H1 (cell line): ENCODE measurements around the gene PLCXD1. TPM values are rescaled to one million over a fixed set of nuclear protein-coding genes. Genes with fewer than 3 reads are reported as not detected.

Source experiments
- CTCF ChIA-PET: fragments of 300-600 bp; sonication (Branson Sonifier 250); formaldehyde crosslinking; loops from one replicate; lab custom pipeline; 2021; ENCODE audit not compliant: partially characterized antibody; lab: Charles Lee
- POLR2A ChIA-PET: fragments of 300-600 bp; sonication (Branson Sonifier 250); formaldehyde crosslinking; loops from one replicate; lab custom pipeline; 2021; ENCODE audit warnings: inconsistent platforms; ENCODE audit not compliant: partially characterized antibody; lab: Charles Lee
- DNase-seq, 2 experiments: peaks; one replicate each; pipeline versions ENCODE4 v3.0.0 to v3.0.0-alpha.2; 2010 to 2022; ENCODE audit warnings: low spot score in 2 of 2, low read depth in 1 of 2, mixed read lengths in 1 of 2
- FAIRE-seq: peaks from 2 replicates; lab custom pipeline; 2011; peaks lifted over from hg19 to GRCh38; lab: Jason Lieb, UNC
- H2AFZ ChIP-seq: 2 replicates; pipeline ENCODE4 v1.8.1; 2012; ENCODE audit warnings: low read length, inconsistent platforms
- H2AK5ac ChIP-seq: 2 replicates; pipeline ENCODE4 v1.6.1; 2013; ENCODE audit warnings: low read depth, low read length
- H2BK120ac ChIP-seq: replicated peaks from 2 replicates; pipeline ENCODE3; 2013; ENCODE audit warnings: low read depth, low read length, inconsistent platforms
- H2BK12ac ChIP-seq: 2 replicates; pipeline ENCODE4 v1.6.1; 2013; ENCODE audit warnings: low read depth, low read length
- H2BK15ac ChIP-seq: 2 replicates; pipeline ENCODE4 v1.6.1; 2013; ENCODE audit warnings: low read length
- H2BK20ac ChIP-seq: 2 replicates; pipeline ENCODE4 v1.6.1; 2013; ENCODE audit warnings: low read length
- H2BK5ac ChIP-seq: 2 replicates; pipeline ENCODE4 v1.6.1; 2013; ENCODE audit warnings: low read depth, low read length
- H3K14ac ChIP-seq: 2 replicates; pipeline ENCODE4 v1.6.1; 2013; ENCODE audit warnings: inconsistent platforms; ENCODE audit not compliant: insufficient read length
- H3K18ac ChIP-seq: 2 replicates; pipeline ENCODE4 v1.6.1; 2013; ENCODE audit warnings: low read length; ENCODE audit errors: extremely low read depth
- H3K23ac ChIP-seq: 2 replicates; pipeline ENCODE4 v1.6.1; 2013; ENCODE audit warnings: inconsistent platforms; ENCODE audit not compliant: insufficient read length
- H3K23me2 ChIP-seq: 2 replicates; pipeline ENCODE4 v1.6.1; 2013; ENCODE audit warnings: low read depth, low read length
- H3K27ac ChIP-seq: 2 replicates; pipeline ENCODE4 v1.6.1; 2011; ENCODE audit warnings: low read depth, low read length, inconsistent platforms
- H3K27me3 ChIP-seq, 4 experiments: replicated peaks in 1 of 4; 1 replicate in 1 of 4; 2 replicates in 3 of 4; pipeline versions ENCODE4 v1.6.1 to v1.8.1; 2011 to 2013; ENCODE audit warnings: low read length in 3 of 4, mild to moderate bottlenecking in 3 of 4, inconsistent platforms in 2 of 4, mixed read lengths in 2 of 4, moderate library complexity in 1 of 4; ENCODE audit not compliant: control insufficient read depth in 3 of 4, insufficient read depth in 3 of 4; ENCODE audit errors: extremely low read depth in 1 of 4
- H3K36me3 ChIP-seq, 4 experiments: 2 replicates each; pipeline versions ENCODE4 v1.6.1 to v1.8.1; 2011 to 2013; ENCODE audit warnings: mild to moderate bottlenecking in 4 of 4, low read length in 3 of 4, moderate library complexity in 2 of 4, control low read depth in 1 of 4, inconsistent platforms in 1 of 4; ENCODE audit not compliant: insufficient read depth in 4 of 4, control insufficient read depth in 2 of 4
- H3K4ac ChIP-seq: replicated peaks from 2 replicates; pipeline ENCODE3; 2013; ENCODE audit warnings: low read length, low read depth, mixed read lengths, inconsistent platforms; ENCODE audit not compliant: insufficient read length
- H3K4me1 ChIP-seq, 4 experiments: replicated peaks in 1 of 4; 1 replicate in 1 of 4; 2 replicates in 3 of 4; pipeline versions ENCODE4 v1.6.1 to v1.8.1; 2011 to 2013; ENCODE audit warnings: low read length in 3 of 4, inconsistent platforms in 2 of 4, mixed read lengths in 1 of 4; ENCODE audit not compliant: insufficient read depth in 4 of 4, control insufficient read depth in 3 of 4
- H3K4me2 ChIP-seq, 2 experiments: 2 replicates each; pipeline versions ENCODE4 v1.6.1 to v1.8.1; 2011 to 2013; ENCODE audit warnings: low read depth in 2 of 2, low read length in 2 of 2, control low read depth in 1 of 2, inconsistent platforms in 1 of 2, mild to moderate bottlenecking in 1 of 2; ENCODE audit not compliant: insufficient read depth in 1 of 2
- H3K4me3 ChIP-seq, 4 experiments: fragments of 200-600, 300-600 bp in 1 of 4; sonication (generic), shearing (Covaris generic), sonication (Bioruptor Twin) in 1 of 4; 2 replicates each; pipeline versions ENCODE4 v1.5.1 to v1.8.1; 2011 to 2016; ENCODE audit warnings: low read length in 4 of 4, low read depth in 3 of 4, control low read depth in 2 of 4, inconsistent platforms in 2 of 4, mild to moderate bottlenecking in 2 of 4, mixed read lengths in 1 of 4, moderate library complexity in 1 of 4; ENCODE audit not compliant: insufficient read depth in 2 of 4; ENCODE audit errors: extremely low read depth in 1 of 4
- H3K56ac ChIP-seq: replicated peaks from 2 replicates; pipeline ENCODE3; 2013; ENCODE audit warnings: low read depth, mild to moderate bottlenecking, mixed read lengths, low read length, inconsistent platforms; ENCODE audit not compliant: insufficient read length
- H3K79me1 ChIP-seq: 2 replicates; pipeline ENCODE4 v1.6.1; 2013; ENCODE audit warnings: low read depth, low read length, control low read depth
- H3K79me2 ChIP-seq, 2 experiments: 2 replicates each; pipeline versions ENCODE4 v1.6.1 to v1.8.1; 2012 to 2013; ENCODE audit warnings: low read length in 2 of 2, mild to moderate bottlenecking in 2 of 2, inconsistent platforms in 1 of 2; ENCODE audit not compliant: insufficient read depth in 2 of 2, control insufficient read depth in 1 of 2
- H3K9ac ChIP-seq, 4 experiments: replicated peaks in 1 of 4; 1 replicate in 1 of 4; 2 replicates in 3 of 4; pipeline versions ENCODE4 v1.6.1 to v1.8.1; 2011 to 2013; ENCODE audit warnings: low read depth in 3 of 4, low read length in 3 of 4, control low read depth in 2 of 4, mild to moderate bottlenecking in 2 of 4, moderate library complexity in 2 of 4, inconsistent platforms in 1 of 4; ENCODE audit errors: extremely low read depth in 1 of 4
- H3K9me3 ChIP-seq, 2 experiments: 2 replicates each; pipeline versions ENCODE4 v1.6.1 to v1.8.1; 2012 to 2013; ENCODE audit warnings: mild to moderate bottlenecking in 2 of 2, moderate library complexity in 2 of 2, control low read depth in 1 of 2, inconsistent platforms in 1 of 2, low read depth in 1 of 2, low read length in 1 of 2, mixed read lengths in 1 of 2; ENCODE audit not compliant: insufficient read depth in 2 of 2
- H4K20me1 ChIP-seq, 2 experiments: replicated peaks in 1 of 2; 2 replicates each; pipeline versions ENCODE3 to v1.8.1; 2011 to 2013; ENCODE audit warnings: inconsistent platforms in 2 of 2, low read length in 2 of 2, mild to moderate bottlenecking in 1 of 2; ENCODE audit not compliant: insufficient read depth in 2 of 2, control insufficient read depth in 1 of 2
- H4K5ac ChIP-seq: 2 replicates; pipeline ENCODE4 v1.6.1; 2013; ENCODE audit warnings: low read length, low read depth, mixed read lengths, inconsistent platforms; ENCODE audit not compliant: insufficient read length
- H4K8ac ChIP-seq: 2 replicates; pipeline ENCODE4 v1.8.0; 2013; ENCODE audit warnings: mild to moderate bottlenecking, moderate library complexity, low read length, inconsistent platforms; ENCODE audit not compliant: insufficient read depth; ENCODE audit errors: extremely low read depth
- H4K91ac ChIP-seq: replicated peaks from 2 replicates; pipeline ENCODE3; 2013; ENCODE audit warnings: low read length, mixed read lengths, inconsistent platforms; ENCODE audit not compliant: insufficient read length
- HDAC2 ChIP-seq, 2 experiments: fragments of 300-600 bp in 1 of 2; sonication (generic) in 1 of 2; IDR thresholded peaks; 2 replicates each; pipeline ENCODE4 v1.6.1; 2011 to 2012; ENCODE audit warnings: low read depth in 2 of 2, low read length in 2 of 2, mild to moderate bottlenecking in 2 of 2, moderate library complexity in 2 of 2, borderline replicate concordance in 1 of 2, inconsistent platforms in 1 of 2
- JUN ChIP-seq: IDR thresholded peaks from 2 replicates; pipeline ENCODE4 v1.6.1; 2011; ENCODE audit warnings: low read depth, mild to moderate bottlenecking, improper control_type of control experiment, low read length
- POU5F1 ChIP-seq: IDR thresholded peaks from 2 replicates; pipeline ENCODE4 v1.6.1; 2011; ENCODE audit warnings: low read depth, mild to moderate bottlenecking, low read length, moderate library complexity
- RNF2 ChIP-seq: fragments of 200-900, 300-1000 bp; sonication (generic); IDR thresholded peaks from 2 replicates; pipeline ENCODE4 v1.7.1; 2016; ENCODE audit warnings: borderline replicate concordance, low read depth, mild to moderate bottlenecking, antibody characterized with exemption, low read length; ENCODE audit not compliant: poor library complexity, severe bottlenecking; ENCODE audit errors: missing control alignments
- SIX5 ChIP-seq: IDR thresholded peaks from 2 replicates; pipeline ENCODE4 v1.6.1; 2011; ENCODE audit warnings: mild to moderate bottlenecking, low read depth, low read length
- SP2 ChIP-seq: IDR thresholded peaks from 2 replicates; pipeline ENCODE4 v1.6.1; 2012; ENCODE audit warnings: mild to moderate bottlenecking, low read length, inconsistent platforms
- TAF7 ChIP-seq: optimal IDR thresholded peaks from 2 replicates; pipeline ENCODE3; 2011; ENCODE audit warnings: low read depth, mild to moderate bottlenecking, inconsistent platforms, low read length, moderate library complexity, borderline replicate concordance
- TBP ChIP-seq: IDR thresholded peaks from 2 replicates; pipeline ENCODE4 v1.6.1; 2011; ENCODE audit warnings: low read depth, low read length, improper control_type of control experiment
- YY1 ChIP-seq: IDR thresholded peaks from 2 replicates; pipeline ENCODE4 v1.6.1; 2011; ENCODE audit warnings: low read depth, mild to moderate bottlenecking, low read length
- WGBS, 2 experiments: shearing (Covaris generic) in 1 of 2; methylation state at CpG; one replicate each; pipeline versions ENCODE4 v1.1.6 to v1.1.7; 2013 to 2015; ENCODE audit warnings: low lambda C conversion rate in 2 of 2, mixed read lengths in 2 of 2, inconsistent platforms in 1 of 2, low coverage in 1 of 2, missing lambda C conversion rate in 1 of 2; ENCODE audit not compliant: insufficient replicate concordance in 2 of 2, insufficient coverage in 1 of 2, insufficient read length in 1 of 2; ENCODE audit errors: extremely low coverage in 1 of 2, missing lambda C conversion rate in 1 of 2; 5-methylcytosine and 5-hydroxymethylcytosine counted together
- polyA plus RNA-seq, 7 experiments: library from polyadenylated mRNA; depleted of rRNA in 3 of 7; stranded (reverse) in 5 of 7; unstranded in 2 of 7; fragments of >200 nt in 5 of 7; fragments of 200-250 nt in 2 of 7; gene quantifications; 1 replicate in 5 of 7; 2 replicates in 1 of 7; 4 replicates in 1 of 7; pipeline versions ENCODE4 v1.2.1 to v1.2.3, GENCODE V29; 2011 to 2013; ENCODE audit warnings: missing spikeins in 2 of 7, mixed read lengths in 2 of 7
- total RNA-seq: library from RNA; stranded (reverse); fragmentation: NEBNext Ultra II Directional; extraction: Animal tissue kit (Norgen Biotek cat#: 25700); gene quantifications from 2 replicates; pipeline ENCODE4 v1.2.1, GENCODE V29; 2021
- TF ChIP-seq, protein P1 (sequence below), 3 experiments: IDR thresholded peaks; 1 replicate in 2 of 3; 2 replicates in 1 of 3; pipeline versions ENCODE4 v1.5.1 to v1.6.1; 2011; ENCODE audit warnings: low read length in 3 of 3, mild to moderate bottlenecking in 3 of 3, inconsistent platforms in 2 of 3, low read depth in 1 of 3, moderate library complexity in 1 of 3; ENCODE audit not compliant: insufficient read depth in 1 of 3; ENCODE audit errors: control extremely low read depth in 1 of 3

The PLCXD1 gene
- total and polyA plus RNA-seq, 2 of the 8 experiments (the other 6 are each of a cell fraction or from before 2014, with no cell fraction given): 93.6 to 124 TPM

DNA sequence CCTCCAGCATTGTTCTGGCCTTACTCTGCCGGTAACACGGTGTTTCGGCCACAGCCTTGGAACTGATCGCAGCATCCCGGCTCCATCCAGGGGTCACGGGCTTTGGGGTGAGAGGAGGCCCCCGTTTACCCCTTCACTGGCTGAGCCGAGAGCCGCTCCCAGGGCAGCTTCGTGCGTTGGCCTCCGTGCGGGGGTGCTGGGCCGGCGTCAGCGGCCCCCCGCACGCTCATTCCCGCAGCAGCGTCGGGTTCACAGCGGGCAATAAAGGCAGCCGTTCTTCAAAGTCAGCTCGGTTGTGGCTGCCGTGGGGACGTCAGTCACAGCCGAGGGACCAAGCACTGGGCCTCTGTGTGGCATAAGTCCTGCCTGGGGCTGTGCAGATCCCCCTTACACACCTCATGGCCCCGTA, 25.3 kb upstream of the PLCXD1 start:
- Histone ChIP-seq H2BK12ac (no peak overlapping the region), H2BK5ac (no peak overlapping the region), H3K79me2 (no peaks in the 10 kb centered on the region), H3K18ac (no peak overlapping the region), H3K9me3 (no peaks in the 10 kb centered on the region; a peak in 1 of 4 replicates), H3K27ac (no peak overlapping the region), H3K9ac (no peak overlapping the region), H3K56ac (no peak overlapping the region), H3K4ac (no peak overlapping the region), H3K36me3 (no peaks in the 10 kb centered on the region), H3K14ac (no peak overlapping the region), H3K27me3 (no peaks in the 10 kb centered on the region), H3K23me2 (no peaks in the 10 kb centered on the region), H2AK5ac (no peak overlapping the region), H4K20me1 (no peaks in the 10 kb centered on the region), H4K8ac (no peak overlapping the region; the same call in 1 of the 2 replicates), H2BK20ac (no peak overlapping the region), H3K23ac (no peak overlapping the region), H2BK120ac (no peak overlapping the region), H3K79me1 (no peaks in the 10 kb centered on the region), H2BK15ac (no peak overlapping the region), H4K91ac (no peak overlapping the region), H4K5ac (no peak overlapping the region), H3K4me1 (peaks cover 0 to 3% (median 0%) of the 10 kb centered on the region in 4 experiments; a peak in 1 of 7 replicates), H3K4me3 (no peak overlapping the region), H2AFZ (no peak overlapping the region), H3K4me2 (no peak overlapping the region)
- FAIRE-seq (no peak), DNase-seq (no peak)
- POLR2A ChIA-PET: no interaction called here
- CTCF ChIA-PET: no interaction called here
- WGBS, 2 experiments: 93% methylated on average over 23 of the region's 28 CpGs; no CpG with 5 or more reads in 1 of the 2 experiments
- TF ChIP-seq TBP (no peak), HDAC2 (IDR thresholded peaks at IDR 0.05; ENCODE audit: borderline replicate concordance in 1 of 2, low read depth in 2 of 2, low read length in 2 of 2) (no peak), JUN (no peak), TAF7 (no peak), SIX5 (no peak), YY1 (no peak), SP2 (no peak), RNF2 (no peak), POU5F1 (no peak)
- TF ChIP-seq, protein P1, sequence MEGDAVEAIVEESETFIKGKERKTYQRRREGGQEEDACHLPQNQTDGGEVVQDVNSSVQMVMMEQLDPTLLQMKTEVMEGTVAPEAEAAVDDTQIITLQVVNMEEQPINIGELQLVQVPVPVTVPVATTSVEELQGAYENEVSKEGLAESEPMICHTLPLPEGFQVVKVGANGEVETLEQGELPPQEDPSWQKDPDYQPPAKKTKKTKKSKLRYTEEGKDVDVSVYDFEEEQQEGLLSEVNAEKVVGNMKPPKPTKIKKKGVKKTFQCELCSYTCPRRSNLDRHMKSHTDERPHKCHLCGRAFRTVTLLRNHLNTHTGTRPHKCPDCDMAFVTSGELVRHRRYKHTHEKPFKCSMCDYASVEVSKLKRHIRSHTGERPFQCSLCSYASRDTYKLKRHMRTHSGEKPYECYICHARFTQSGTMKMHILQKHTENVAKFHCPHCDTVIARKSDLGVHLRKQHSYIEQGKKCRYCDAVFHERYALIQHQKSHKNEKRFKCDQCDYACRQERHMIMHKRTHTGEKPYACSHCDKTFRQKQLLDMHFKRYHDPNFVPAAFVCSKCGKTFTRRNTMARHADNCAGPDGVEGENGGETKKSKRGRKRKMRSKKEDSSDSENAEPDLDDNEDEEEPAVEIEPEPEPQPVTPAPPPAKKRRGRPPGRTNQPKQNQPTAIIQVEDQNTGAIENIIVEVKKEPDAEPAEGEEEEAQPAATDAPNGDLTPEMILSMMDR (IDR thresholded peaks at IDR 0.05; ENCODE audit: control extremely low read depth in 1 of 3, insufficient read depth in 1 of 3, low read depth in 1 of 3, low read length in 3 of 3): no peak
